K562 (cell line): Measurements from ENCODE around the gene MYB. TPM values are rescaled to one million over a fixed set of nuclear protein-coding genes. Genes with fewer than 3 reads are reported as not detected.

ENCODE experiments used
- BHLHE40 ChIP-seq: IDR thresholded peaks from 2 replicates; pipeline ENCODE4 v1.6.1; 2011; ENCODE audit warnings: low read length, improper control_type of control experiment
- CHCHD3 ChIP-seq: fragments of 250-450 bp; sonication (Bioruptor Pico); IDR thresholded peaks from 2 replicates; pipeline ENCODE4 v2.1.2; 2022; ENCODE audit warnings: mild to moderate bottlenecking
- CTBP1 ChIP-seq: fragments of 450-650 bp; IDR thresholded peaks from 2 replicates; pipeline ENCODE4 v1.6.1; 2016; ENCODE audit warnings: borderline replicate concordance
- EHMT2 ChIP-seq: fragments of 450-650 bp; IDR thresholded peaks from 2 replicates; pipeline ENCODE4 v1.6.1; 2018; ENCODE audit warnings: antibody characterized with exemption
- ETV6 ChIP-seq, 3 experiments: fragments of 150-350 bp in 1 of 3; sonication (generic) in 1 of 3; formaldehyde crosslinking in 1 of 3; IDR thresholded peaks; 2 replicates each; pipeline versions ENCODE4 v1.6.1 to v1.8.0; 2014 to 2022; ENCODE audit warnings: borderline replicate concordance in 2 of 3, low read depth in 2 of 3, antibody characterized with exemption in 1 of 3, low read length in 1 of 3, mild to moderate bottlenecking in 1 of 3, missing genetic modification reagents in 1 of 3
- GATA2 ChIP-seq: sonication (generic); formaldehyde crosslinking; IDR thresholded peaks from 2 replicates; pipeline ENCODE4 v1.4.0; 2020; ENCODE audit warnings: mild to moderate bottlenecking, missing genetic modification reagents
- HOXB6 ChIP-seq: fragments of 250-450 bp; sonication (Bioruptor Pico); IDR thresholded peaks from 2 replicates; pipeline ENCODE4 v1.5.1; 2022; ENCODE audit warnings: mild to moderate bottlenecking, borderline replicate concordance
- L3MBTL2 ChIP-seq: fragments of 450-650 bp; IDR thresholded peaks from 2 replicates; pipeline ENCODE4 v1.6.1; 2016; ENCODE audit warnings: mild to moderate bottlenecking, moderate library complexity
- LCOR ChIP-seq: sonication (generic); formaldehyde crosslinking; IDR thresholded peaks from 2 replicates; pipeline ENCODE4 v1.8.0; 2022; ENCODE audit warnings: mild to moderate bottlenecking, missing genetic modification reagents
- RBM15 ChIP-seq: fragments of 200-400 bp; formaldehyde crosslinking; IDR thresholded peaks from 2 replicates; pipeline ENCODE4 v1.6.1; 2018; ENCODE audit warnings: mild to moderate bottlenecking, low read length, moderate library complexity; ENCODE audit not compliant: insufficient read depth
- SMARCE1 ChIP-seq: fragments of 450-650 bp; IDR thresholded peaks from 2 replicates; pipeline ENCODE4 v1.7.1; 2016; ENCODE audit warnings: mild to moderate bottlenecking
- STAT5A ChIP-seq: IDR thresholded peaks from 2 replicates; pipeline ENCODE4 v1.6.1; 2012; ENCODE audit warnings: low read length, inconsistent platforms, borderline replicate concordance
- U2AF1 ChIP-seq: fragments of 200-400 bp; formaldehyde crosslinking; optimal IDR thresholded peaks from 2 replicates; pipeline ENCODE3; 2017; ENCODE audit warnings: mild to moderate bottlenecking, low read depth, low read length, moderate library complexity
- ZNF133 ChIP-seq: fragments of 250-450 bp; sonication (Bioruptor Pico); IDR thresholded peaks from 2 replicates; pipeline ENCODE4 v1.4.0; 2020; ENCODE audit warnings: mild to moderate bottlenecking
- ZNF263 ChIP-seq: sonication (generic); formaldehyde crosslinking; IDR thresholded peaks from 2 replicates; pipeline ENCODE4 v1.8.0; 2022; ENCODE audit warnings: mild to moderate bottlenecking, missing genetic modification reagents, borderline replicate concordance
- polyA plus RNA-seq, 8 experiments: library from polyadenylated mRNA; depleted of rRNA in 4 of 8; stranded (reverse) in 5 of 8; unstranded in 3 of 8; fragments of >200 nt; fragmentation: Nextera tagmentation in 2 of 8; fragmentation: Illumina TruSeq in 1 of 8; extraction: Ambion mirVana in 2 of 8; extraction: Trizol in 1 of 8; gene quantifications; 2 replicates each; pipeline versions ENCODE4 v1.2.1 to v1.2.3, GENCODE V29; 2011 to 2014; ENCODE audit warnings: inconsistent platforms in 1 of 8, missing spikeins in 1 of 8
- total RNA-seq, 7 experiments: library from RNA; depleted of rRNA in 6 of 7; stranded (reverse); fragments of >200 nt in 6 of 7; fragmentation: Illumina TruSeq in 2 of 7; extraction: Trizol in 2 of 7; gene quantifications; 2 replicates each; pipeline versions ENCODE4 v1.2.1 to v1.2.3, GENCODE V29; 2011 to 2021; ENCODE audit warnings: low replicate concordance in 1 of 7
- TF ChIP-seq, protein P1 (sequence below): fragments of 450-650 bp; IDR thresholded peaks from 2 replicates; pipeline ENCODE4 v1.6.1; 2018; ENCODE audit not compliant: partially characterized antibody
- TF ChIP-seq, protein P2 (sequence below): fragments of 450-650 bp; IDR thresholded peaks from 2 replicates; pipeline ENCODE4 v1.6.1; 2016
- TF ChIP-seq, protein P3 (sequence below): fragments of 200-800 bp; sonication (Bioruptor generic); IDR thresholded peaks from 2 replicates; pipeline ENCODE4 v1.6.1; 2017; ENCODE audit warnings: missing genetic modification characterization, missing compliant biosample characterization

MYB gene
- total and polyA plus RNA-seq, 9 of the 15 experiments (the other 6 are each of a cell fraction or from before 2014, with no cell fraction given): 35.8 to 218 (median 140) TPM

DNA sequence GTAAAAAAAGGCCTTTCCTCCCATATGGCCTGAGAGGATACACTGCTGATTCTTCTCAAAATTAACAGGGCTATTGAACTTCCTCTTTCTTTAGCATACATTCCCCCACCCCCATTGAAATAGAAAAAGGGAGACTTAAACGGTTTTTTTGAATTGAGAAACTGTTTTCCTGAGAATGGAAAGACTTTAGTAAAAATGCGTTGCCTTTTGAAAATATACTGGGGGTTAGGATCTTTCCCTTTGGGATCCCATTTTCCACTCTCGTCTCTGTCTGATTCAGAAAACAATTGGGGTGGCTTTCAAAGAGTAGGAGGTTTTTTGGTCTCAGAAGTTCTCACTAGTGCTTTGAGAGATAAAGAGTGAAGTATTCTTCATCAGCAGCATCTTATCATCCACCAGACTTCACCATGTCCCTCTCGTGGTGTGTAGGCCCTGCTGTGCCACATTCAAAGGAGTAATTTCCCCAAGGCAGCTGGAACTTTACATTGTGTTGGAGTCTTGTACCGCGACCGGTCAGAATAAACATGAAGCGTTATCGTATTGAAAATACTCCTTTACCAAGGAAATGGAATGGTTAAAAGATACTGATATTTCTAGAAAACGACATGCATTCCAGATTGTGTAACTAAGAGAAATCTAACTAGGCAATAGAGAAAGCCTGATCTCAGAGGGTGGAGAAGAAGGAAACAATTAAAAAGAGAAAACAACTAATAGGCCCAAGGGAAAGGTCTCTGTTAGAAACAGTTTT, 10.6 kb downstream of the MYB start (continued):
- TF ChIP-seq ETV6 (IDR thresholded peaks at IDR 0.05; ENCODE audit: borderline replicate concordance in 1 of 2, low read depth in 2 of 2, low read length in 1 of 2) (no peak), ETV6 (CRISPR knock-in tag; IDR thresholded peaks at IDR 0.05; ENCODE audit: borderline replicate concordance) (no peak), CTBP1 (peak; percentile 65), STAT5A (peak; percentile 69; the same call in 1 of the 2 replicates), BHLHE40 (peak; percentile 39; the same call in 1 of the 2 replicates), CHCHD3 (CRISPR knock-in tag) (no peak), RBM15 (no peak), ZNF133 (CRISPR knock-in tag) (no peak), ZNF263 (CRISPR knock-in tag) (no peak), EHMT2 (no peak), U2AF1 (no peak), HOXB6 (CRISPR knock-in tag) (no peak), SMARCE1 (peak; percentile 90), L3MBTL2 (peak; percentile 51; the same call in 1 of the 2 replicates), LCOR (CRISPR knock-in tag) (peak; percentile 68), GATA2 (peak; percentile 81)
- TF ChIP-seq, protein P1, sequence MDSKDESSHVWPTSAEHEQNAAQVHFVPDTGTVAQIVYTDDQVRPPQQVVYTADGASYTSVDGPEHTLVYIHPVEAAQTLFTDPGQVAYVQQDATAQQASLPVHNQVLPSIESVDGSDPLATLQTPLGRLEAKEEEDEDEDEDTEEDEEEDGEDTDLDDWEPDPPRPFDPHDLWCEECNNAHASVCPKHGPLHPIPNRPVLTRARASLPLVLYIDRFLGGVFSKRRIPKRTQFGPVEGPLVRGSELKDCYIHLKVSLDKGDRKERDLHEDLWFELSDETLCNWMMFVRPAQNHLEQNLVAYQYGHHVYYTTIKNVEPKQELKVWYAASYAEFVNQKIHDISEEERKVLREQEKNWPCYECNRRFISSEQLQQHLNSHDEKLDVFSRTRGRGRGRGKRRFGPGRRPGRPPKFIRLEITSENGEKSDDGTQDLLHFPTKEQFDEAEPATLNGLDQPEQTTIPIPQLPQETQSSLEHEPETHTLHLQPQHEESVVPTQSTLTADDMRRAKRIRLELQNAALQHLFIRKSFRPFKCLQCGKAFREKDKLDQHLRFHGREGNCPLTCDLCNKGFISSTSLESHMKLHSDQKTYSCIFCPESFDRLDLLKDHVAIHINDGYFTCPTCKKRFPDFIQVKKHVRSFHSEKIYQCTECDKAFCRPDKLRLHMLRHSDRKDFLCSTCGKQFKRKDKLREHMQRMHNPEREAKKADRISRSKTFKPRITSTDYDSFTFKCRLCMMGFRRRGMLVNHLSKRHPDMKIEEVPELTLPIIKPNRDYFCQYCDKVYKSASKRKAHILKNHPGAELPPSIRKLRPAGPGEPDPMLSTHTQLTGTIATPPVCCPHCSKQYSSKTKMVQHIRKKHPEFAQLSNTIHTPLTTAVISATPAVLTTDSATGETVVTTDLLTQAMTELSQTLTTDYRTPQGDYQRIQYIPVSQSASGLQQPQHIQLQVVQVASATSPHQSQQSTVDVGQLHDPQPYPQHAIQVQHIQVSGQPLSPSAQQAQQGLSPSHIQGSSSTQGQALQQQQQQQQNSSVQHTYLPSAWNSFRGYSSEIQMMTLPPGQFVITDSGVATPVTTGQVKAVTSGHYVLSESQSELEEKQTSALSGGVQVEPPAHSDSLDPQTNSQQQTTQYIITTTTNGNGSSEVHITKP: no peak
- TF ChIP-seq, protein P2, sequence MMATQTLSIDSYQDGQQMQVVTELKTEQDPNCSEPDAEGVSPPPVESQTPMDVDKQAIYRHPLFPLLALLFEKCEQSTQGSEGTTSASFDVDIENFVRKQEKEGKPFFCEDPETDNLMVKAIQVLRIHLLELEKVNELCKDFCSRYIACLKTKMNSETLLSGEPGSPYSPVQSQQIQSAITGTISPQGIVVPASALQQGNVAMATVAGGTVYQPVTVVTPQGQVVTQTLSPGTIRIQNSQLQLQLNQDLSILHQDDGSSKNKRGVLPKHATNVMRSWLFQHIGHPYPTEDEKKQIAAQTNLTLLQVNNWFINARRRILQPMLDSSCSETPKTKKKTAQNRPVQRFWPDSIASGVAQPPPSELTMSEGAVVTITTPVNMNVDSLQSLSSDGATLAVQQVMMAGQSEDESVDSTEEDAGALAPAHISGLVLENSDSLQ: peak; percentile 38; the same call in 1 of the 2 replicates
- TF ChIP-seq, protein P3, sequence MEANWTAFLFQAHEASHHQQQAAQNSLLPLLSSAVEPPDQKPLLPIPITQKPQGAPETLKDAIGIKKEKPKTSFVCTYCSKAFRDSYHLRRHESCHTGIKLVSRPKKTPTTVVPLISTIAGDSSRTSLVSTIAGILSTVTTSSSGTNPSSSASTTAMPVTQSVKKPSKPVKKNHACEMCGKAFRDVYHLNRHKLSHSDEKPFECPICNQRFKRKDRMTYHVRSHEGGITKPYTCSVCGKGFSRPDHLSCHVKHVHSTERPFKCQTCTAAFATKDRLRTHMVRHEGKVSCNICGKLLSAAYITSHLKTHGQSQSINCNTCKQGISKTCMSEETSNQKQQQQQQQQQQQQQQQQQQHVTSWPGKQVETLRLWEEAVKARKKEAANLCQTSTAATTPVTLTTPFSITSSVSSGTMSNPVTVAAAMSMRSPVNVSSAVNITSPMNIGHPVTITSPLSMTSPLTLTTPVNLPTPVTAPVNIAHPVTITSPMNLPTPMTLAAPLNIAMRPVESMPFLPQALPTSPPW (CRISPR knock-in tag): peak; percentile 42; the same call in 1 of the 2 replicates
